Right cardiac atrium (tissue), 5 donors: ENCODE measurements around the gene RNF213. TPM values are rescaled to one million over a fixed set of nuclear protein-coding genes. Genes with fewer than 3 reads are reported as not detected.

Source experiments
- microRNA-seq, 2 donors: library from miRNA; unstranded; fragments of <30 nt; microRNA quantifications; one replicate each; pipeline ENCODE4 v1.2.0, GENCODE V29; 2020 to 2021
- polyA plus RNA-seq: library from polyadenylated mRNA; stranded (reverse); fragments of 200-250 nt; gene quantifications from one replicate; pipeline ENCODE4 v1.2.3, GENCODE V29; 2013
- total RNA-seq, 4 donors: library from RNA; stranded (reverse); fragmentation: NEBNext Ultra II Directional; extraction: Animal tissue kit (Norgen Biotek cat#: 25700); gene quantifications; one replicate each; pipeline ENCODE4 v1.2.1, GENCODE V29; 2021
- donor health status: healthy with polysubstance abuse.
- donor health status: DM: no; HTN: yes; CAD: no.
- donor health status: DM: no; HTN: no; CAD: no.
- donor health status: DM: no; HTN: yes; CAD: no; lungs with severe emphysema.
- donor health status: DM: yes; HTN: yes; CAD: no.

RNF213 gene
- total and polyA plus RNA-seq, 5 donors, result 28.7 to 49.7 (median 43.0) TPM

Small RNA genes within 50 kb of the gene (microRNA-seq; reads per million reads assigned to microRNA genes)
- 0 reads per million in 2 donors for gene MIR4730

Other genes with a start within 250 kb of the RNF213 start
- 10 to 100 TPM; 18.5 to 27.8 (median 22.1) TPM for gene TBC1D16, start 225.0 kb upstream of the RNF213 start, total RNA-seq
- 9.9 TPM for gene TBC1D16, start 225.0 kb upstream of the RNF213 start, polyA plus RNA-seq
- 1 to 10 TPM; 6.9 to 10.0 (median 7.9) TPM for gene CCDC40, start 224.2 kb upstream of the RNF213 start, total RNA-seq
- gene CCDC40, start 224.2 kb upstream of the RNF213 start, polyA plus RNA-seq, result 4.9 TPM
- 10 to 100 TPM; 36.3 to 51.3 (median 45.2) TPM for gene GAA, start 159.3 kb upstream of the RNF213 start, total RNA-seq
- 37.5 TPM for gene GAA, start 159.3 kb upstream of the RNF213 start, polyA plus RNA-seq
- 10 to 100 TPM; 37.6 to 42.2 (median 38.4) TPM for gene EIF4A3, start 113.7 kb upstream of the RNF213 start, total RNA-seq
- 30.5 TPM for gene EIF4A3, start 113.7 kb upstream of the RNF213 start, polyA plus RNA-seq
- under 1 TPM in 2 of 4 donors, not detected in 2; 0.14 to 0.20 TPM for gene CARD14, start 90.8 kb upstream of the RNF213 start, total RNA-seq
- gene CARD14, start 90.8 kb upstream of the RNF213 start, polyA plus RNA-seq, result 0.05 TPM
- gene SGSH, start 40.5 kb upstream of the RNF213 start, total RNA-seq, result 10 to 100 TPM; 16.6 to 23.4 (median 19.9) TPM
- gene SGSH, start 40.5 kb upstream of the RNF213 start, polyA plus RNA-seq, result 13.0 TPM
- 1 to 10 TPM; 5.3 to 7.8 (median 6.8) TPM for gene SLC26A11, start 40.4 kb upstream of the RNF213 start, total RNA-seq
- 4.4 TPM for gene SLC26A11, start 40.4 kb upstream of the RNF213 start, polyA plus RNA-seq
- 10 to 100 TPM in 2 of 4 donors, 1 to 10 TPM in 2; 8.7 to 12.1 (median 10.7) TPM for gene ENDOV, start 154.3 kb downstream of the RNF213 start, total RNA-seq
- gene ENDOV, start 154.3 kb downstream of the RNF213 start, polyA plus RNA-seq, result 7.8 TPM
- not detected for gene NPTX1, start 215.8 kb downstream of the RNF213 start, total RNA-seq
- gene NPTX1, start 215.8 kb downstream of the RNF213 start, polyA plus RNA-seq, result 0.02 TPM